Neural progenitor cell (in vitro differentiated cells): ENCODE data around the gene CNNM3. TPM values are rescaled to one million over a fixed set of nuclear protein-coding genes. Genes with fewer than 3 reads are reported as not detected.

Source experiments
- DNase-seq: peaks from one replicate; pipeline ENCODE4 v3.0.0-alpha.2; 2016; ENCODE audit warnings: low spot score
- H2AFZ ChIP-seq: fragments of 200-600 bp; sonication (generic); replicated peaks from 2 replicates; pipeline ENCODE4 v1.6.1; 2016; ENCODE audit warnings: antibody characterized with exemption
- H3F3A ChIP-seq: fragments of 200-600 bp; sonication (generic); 2 replicates; pipeline ENCODE4 v1.6.1; 2016; ENCODE audit warnings: antibody characterized with exemption, low read depth
- H3K27ac ChIP-seq: fragments of 200-600 bp; sonication (generic); 2 replicates; pipeline ENCODE4 v1.5.1; 2016; ENCODE audit warnings: mild to moderate bottlenecking
- H3K27me3 ChIP-seq: fragments of 200-600 bp; sonication (generic); 2 replicates; pipeline ENCODE4 v1.6.1; 2016; ENCODE audit warnings: mild to moderate bottlenecking, moderate library complexity
- H3K36me3 ChIP-seq: fragments of 200-600 bp; sonication (generic); 2 replicates; pipeline ENCODE4 v1.5.1; 2016
- H3K4me1 ChIP-seq: fragments of 200-600 bp; sonication (generic); 2 replicates; pipeline ENCODE4 v1.6.1; 2016; ENCODE audit warnings: mixed run types
- H3K4me2 ChIP-seq: fragments of 200-600 bp; sonication (generic); 2 replicates; pipeline ENCODE4 v1.6.1; 2016
- H3K4me3 ChIP-seq: fragments of 200-600 bp; sonication (generic); 2 replicates; pipeline ENCODE4 v1.5.1; 2016
- H3K79me2 ChIP-seq: fragments of 200-600 bp; sonication (generic); 2 replicates; pipeline ENCODE4 v1.6.1; 2016; ENCODE audit warnings: low read depth
- H3K9ac ChIP-seq: fragments of 200-600 bp; sonication (generic); 2 replicates; pipeline ENCODE4 v1.6.1; 2016
- H3K9me3 ChIP-seq: fragments of 200-600 bp; sonication (generic); 2 replicates; pipeline ENCODE4 v1.5.1; 2016; ENCODE audit warnings: low read depth
- H4K20me1 ChIP-seq: fragments of 200-600 bp; sonication (generic); 2 replicates; pipeline ENCODE4 v1.6.1; 2016; ENCODE audit warnings: low read depth
- H3K27ac Mint-ChIP-seq: 3 replicates; pipeline ENCODE4 v1.8.0; 2021; ENCODE audit warnings: mixed read lengths
- H3K27me3 Mint-ChIP-seq: 2 replicates; pipeline ENCODE4 v1.8.0; 2022; ENCODE audit warnings: low read depth, mild to moderate bottlenecking, inconsistent platforms, moderate library complexity, mixed read lengths; ENCODE audit not compliant: insufficient read depth
- H3K36me3 Mint-ChIP-seq: 3 replicates; pipeline ENCODE4 v1.8.0; 2021; ENCODE audit warnings: mixed read lengths
- H3K4me1 Mint-ChIP-seq: 3 replicates; pipeline ENCODE4 v1.8.0; 2021; ENCODE audit warnings: mixed read lengths
- H3K4me3 Mint-ChIP-seq: 3 replicates; pipeline ENCODE4 v1.8.0; 2021; ENCODE audit warnings: mild to moderate bottlenecking, moderate library complexity, mixed read lengths
- H3K9me3 Mint-ChIP-seq: 3 replicates; pipeline ENCODE4 v1.8.0; 2020; ENCODE audit warnings: mixed read lengths
- CTCF ChIP-seq: fragments of 200-600 bp; sonication (generic); IDR thresholded peaks from 2 replicates; pipeline ENCODE4 v1.5.1; 2017; ENCODE audit warnings: antibody characterized with exemption, mild to moderate bottlenecking
- EZH2 ChIP-seq: fragments of 200-600 bp; sonication (generic); IDR thresholded peaks from 2 replicates; pipeline ENCODE4 v1.6.1; 2017; ENCODE audit warnings: antibody characterized with exemption, mild to moderate bottlenecking, moderate library complexity
- EZH2phosphoT487 ChIP-seq: fragments of 200-600 bp; sonication (generic); IDR thresholded peaks from 2 replicates; pipeline ENCODE4 v1.6.1; 2017; ENCODE audit warnings: antibody characterized with exemption
- total RNA-seq: library from RNA; depleted of rRNA; stranded (reverse); fragments of >200 nt; gene quantifications from 2 replicates; pipeline ENCODE4 v1.2.3, GENCODE V29; 2015; ENCODE audit warnings: low replicate concordance

CNNM3 gene
- total RNA-seq, 1 donor from 2014 or later = 11.1 TPM

GRCh38 chr2:96822786-96823185 is 6.7 kb downstream of the CNNM3 start:
- Mint-ChIP-seq H3K4me1 (peaks cover 36% of the 10 kb centered on the region), H3K9me3 (no peaks in the 10 kb centered on the region), H3K27me3 (peaks cover 10% of the 10 kb centered on the region), H3K4me3 (no peak overlapping the region), H3K27ac (no peak overlapping the region), H3K36me3 (peaks cover 23% of the 10 kb centered on the region)
- H3K27ac ChIP-seq = no peak overlapping the region
- DNase-seq = no peak
- H3K79me2 ChIP-seq = peaks cover 70% of the 10 kb centered on the region
- peaks cover 32% of the 10 kb centered on the region for H3K4me1 ChIP-seq
- H3K9ac ChIP-seq = no peak overlapping the region
- no peak overlapping the region for H2AFZ ChIP-seq
- H3K4me2 ChIP-seq = no peak overlapping the region
- H3K9me3 ChIP-seq = no peaks in the 10 kb centered on the region
- H3F3A ChIP-seq = peaks cover 19% of the 10 kb centered on the region
- H3K36me3 ChIP-seq = no peaks in the 10 kb centered on the region
- H3K27me3 ChIP-seq = peaks cover 4% of the 10 kb centered on the region
- peaks cover 78% of the 10 kb centered on the region for H4K20me1 ChIP-seq
- no peak overlapping the region for H3K4me3 ChIP-seq
- TF ChIP-seq EZH2 (no peak), EZH2phosphoT487 (no peak), CTCF (no peak)

GRCh38 chr2:96823198-96823597 is 7.1 kb downstream of the CNNM3 start:
- H3K4me3 ChIP-seq = no peak overlapping the region
- Mint-ChIP-seq H3K36me3 (peaks cover 24% of the 10 kb centered on the region), H3K9me3 (no peaks in the 10 kb centered on the region), H3K27ac (no peak overlapping the region), H3K4me1 (peaks cover 33% of the 10 kb centered on the region), H3K27me3 (peaks cover 10% of the 10 kb centered on the region), H3K4me3 (no peak overlapping the region)
- H3K27ac ChIP-seq = no peak overlapping the region
- no peak overlapping the region for H3K9ac ChIP-seq
- no peaks in the 10 kb centered on the region for H3K36me3 ChIP-seq
- H4K20me1 ChIP-seq = peaks cover 74% of the 10 kb centered on the region
- H3K9me3 ChIP-seq = no peaks in the 10 kb centered on the region
- peaks cover 29% of the 10 kb centered on the region for H3K4me1 ChIP-seq
- peaks cover 19% of the 10 kb centered on the region for H3F3A ChIP-seq
- peaks cover 66% of the 10 kb centered on the region for H3K79me2 ChIP-seq
- H3K27me3 ChIP-seq = no peaks in the 10 kb centered on the region
- TF ChIP-seq EZH2 (no peak), CTCF (no peak), EZH2phosphoT487 (no peak)
- H2AFZ ChIP-seq = no peak overlapping the region
- DNase-seq = no peak
- no peak overlapping the region for H3K4me2 ChIP-seq

GRCh38 chr2:96824079-96824870 is 8.2 kb downstream of the CNNM3 start:
- peaks cover 27% of the 10 kb centered on the region for H3K36me3 Mint-ChIP-seq
- no peak overlapping the region for H3K27ac Mint-ChIP-seq

More at GRCh38 chr2:96824079-96824870, 8.2 kb downstream of the CNNM3 start:
- peaks cover 55% of the 10 kb centered on the region for H3K79me2 ChIP-seq
- H3K9ac ChIP-seq = no peak overlapping the region
- no peak overlapping the region for H3K4me3 Mint-ChIP-seq
- H2AFZ ChIP-seq = no peak overlapping the region
- peaks cover 63% of the 10 kb centered on the region for H4K20me1 ChIP-seq
- H3K27ac ChIP-seq = no peak overlapping the region
- H3K36me3 ChIP-seq = no peaks in the 10 kb centered on the region
- TF ChIP-seq EZH2 (no peak), EZH2phosphoT487 (no peak), CTCF (no peak)
- H3K4me3 ChIP-seq = no peak overlapping the region
- H3K27me3 ChIP-seq = no peaks in the 10 kb centered on the region
- no peaks in the 10 kb centered on the region for H3K9me3 Mint-ChIP-seq
- peaks cover 25% of the 10 kb centered on the region for H3K4me1 ChIP-seq
- peaks cover 19% of the 10 kb centered on the region for H3F3A ChIP-seq
- H3K4me2 ChIP-seq = no peak overlapping the region
- peaks cover 8% of the 10 kb centered on the region for H3K27me3 Mint-ChIP-seq
- H3K9me3 ChIP-seq = no peaks in the 10 kb centered on the region
- H3K4me1 Mint-ChIP-seq = peaks cover 23% of the 10 kb centered on the region
- DNase-seq = no peak
